GM23248 (cell line): ENCODE measurements around the gene VTCN1.

Experiments used
- EZH2 ChIP-seq: fragments of 200-600 bp; sonication (generic); IDR thresholded peaks from 2 replicates; pipeline ENCODE4 v1.6.1; 2018; ENCODE audit warnings: antibody characterized with exemption, mild to moderate bottlenecking; ENCODE audit not compliant: insufficient read depth, poor library complexity, severe bottlenecking
- EZH2phosphoT487 ChIP-seq: fragments of 200-600 bp; sonication (generic); IDR thresholded peaks from 2 replicates; pipeline ENCODE4 v1.6.1; 2018; ENCODE audit warnings: antibody characterized with exemption, moderate library complexity, mild to moderate bottlenecking, low read depth; ENCODE audit not compliant: insufficient read depth

GRCh38 chr1:117244971-117245370 lies 34.2 kb upstream of the VTCN1 start:
- TF ChIP-seq EZH2 = no peak
- no peak for TF ChIP-seq EZH2phosphoT487
